Panc1 (cell line): ENCODE data around the gene SSBP3. TPM values are rescaled to one million over a fixed set of nuclear protein-coding genes. Genes with fewer than 3 reads are reported as not detected.

ENCODE experiments used
- ATAC-seq: fragments of 200-7000 bp; cut with Tn5 transposase; 2 replicates; pipeline ENCODE4 v1.9.1; 2020; ENCODE audit warnings: mild to moderate bottlenecking, moderate library complexity
- BruUV-seq: library from RNA; stranded (reverse); fragments of 400-500 nt; replicated peaks from 2 replicates; lab custom pipeline; 2021; lab: Mats Ljungman, UMichigan
- CTCF ChIA-PET: fragments of 300-600 bp; sonication (Branson Sonifier 250); formaldehyde crosslinking; loops from one replicate; lab custom pipeline; 2022; ENCODE audit warnings: antibody characterized with exemption; lab: Charles Lee
- POLR2A ChIA-PET: fragments of 300-600 bp; sonication (Branson Sonifier 250); formaldehyde crosslinking; loops from one replicate; lab custom pipeline; 2022; ENCODE audit warnings: antibody characterized with exemption; lab: Charles Lee
- DNase-seq: peaks from one replicate; pipeline ENCODE4 v3.0.0-alpha.2; 2010; ENCODE audit warnings: low read depth, low spot score
- H3K27ac ChIP-seq: 2 replicates; pipeline ENCODE4 v1.5.1; 2011; ENCODE audit warnings: mild to moderate bottlenecking, low read length, inconsistent platforms
- H3K27me3 ChIP-seq: fragments of 200-500 bp; sonication (Bioruptor generic); 2 replicates; pipeline ENCODE4 v1.6.0; 2014; ENCODE audit warnings: low read length, inconsistent platforms; ENCODE audit not compliant: control insufficient read depth, insufficient read depth
- H3K36me3 ChIP-seq: fragments of 200-500 bp; sonication (Bioruptor generic); 2 replicates; pipeline ENCODE4 v1.5.1; 2014; ENCODE audit warnings: inconsistent platforms, mild to moderate bottlenecking, low read length, moderate library complexity; ENCODE audit not compliant: control insufficient read depth, insufficient read depth
- H3K4me1 ChIP-seq: 2 replicates; pipeline ENCODE4 v1.5.1; 2011; ENCODE audit warnings: inconsistent platforms, mild to moderate bottlenecking, low read length, moderate library complexity; ENCODE audit not compliant: control insufficient read depth, insufficient read depth
- H3K4me3 ChIP-seq, 2 experiments: 2 replicates each; pipeline ENCODE4 v1.5.1; 2011 to 2012; ENCODE audit warnings: low read depth in 2 of 2, low read length in 2 of 2, mild to moderate bottlenecking in 2 of 2, inconsistent platforms in 1 of 2, moderate library complexity in 1 of 2
- H3K9me3 ChIP-seq: fragments of 200-500 bp; sonication (Bioruptor generic); 2 replicates; pipeline ENCODE4 v1.5.1; 2014; ENCODE audit warnings: low read depth, mild to moderate bottlenecking, inconsistent platforms, low read length, moderate library complexity; ENCODE audit not compliant: control insufficient read depth, insufficient read depth
- POLR2AphosphoS5 ChIP-seq: IDR thresholded peaks from 2 replicates; pipeline ENCODE4 v1.6.1; 2012; ENCODE audit warnings: mild to moderate bottlenecking, low read depth, low read length, moderate library complexity
- SIN3A ChIP-seq: IDR thresholded peaks from 2 replicates; pipeline ENCODE4 v1.6.1; 2012; ENCODE audit warnings: low read depth, mild to moderate bottlenecking, low read length, moderate library complexity, borderline replicate concordance; ENCODE audit not compliant: insufficient read depth
- TCF7L2 ChIP-seq: IDR thresholded peaks from 2 replicates; pipeline ENCODE4 v1.6.1; 2011; ENCODE audit warnings: mild to moderate bottlenecking, low read depth, low read length, inconsistent platforms
- in situ Hi-C: cut with HindIII; loops from 2 replicates; pipeline ENCODE4 v1.10.0; 2016; ENCODE audit warnings: low sequenced_read_pairs, low pct_unique_long_range_greater_than_20kb
- intact Hi-C: fragments of 100-400 bp; cut with micrococcal nuclease; formaldehyde crosslinking; loops from one replicate; pipeline ENCODE4 v1.10.0; 2022; ENCODE audit not compliant: unreplicated experiment
- total RNA-seq: library from RNA; stranded (reverse); gene quantifications from one replicate; pipeline ENCODE4 v1.2.1, GENCODE V29; 2021; ENCODE audit not compliant: unreplicated experiment
- TF ChIP-seq, protein P1 (sequence below), 2 experiments: IDR thresholded peaks; 2 replicates each; pipeline ENCODE4 v1.6.1; 2011 to 2012; ENCODE audit warnings: low read depth in 2 of 2, control low read depth in 1 of 2, low read length in 1 of 2, mild to moderate bottlenecking in 1 of 2, moderate library complexity in 1 of 2; ENCODE audit not compliant: insufficient read depth in 1 of 2
- TF ChIP-seq, protein P2 (sequence below): fragments of 450-650 bp; IDR thresholded peaks from 2 replicates; pipeline ENCODE4 v1.5.1; 2017; ENCODE audit warnings: mild to moderate bottlenecking

SSBP3 gene
- total RNA-seq, 1 experiment from 2014 or later: 22.5 TPM

DNA sequence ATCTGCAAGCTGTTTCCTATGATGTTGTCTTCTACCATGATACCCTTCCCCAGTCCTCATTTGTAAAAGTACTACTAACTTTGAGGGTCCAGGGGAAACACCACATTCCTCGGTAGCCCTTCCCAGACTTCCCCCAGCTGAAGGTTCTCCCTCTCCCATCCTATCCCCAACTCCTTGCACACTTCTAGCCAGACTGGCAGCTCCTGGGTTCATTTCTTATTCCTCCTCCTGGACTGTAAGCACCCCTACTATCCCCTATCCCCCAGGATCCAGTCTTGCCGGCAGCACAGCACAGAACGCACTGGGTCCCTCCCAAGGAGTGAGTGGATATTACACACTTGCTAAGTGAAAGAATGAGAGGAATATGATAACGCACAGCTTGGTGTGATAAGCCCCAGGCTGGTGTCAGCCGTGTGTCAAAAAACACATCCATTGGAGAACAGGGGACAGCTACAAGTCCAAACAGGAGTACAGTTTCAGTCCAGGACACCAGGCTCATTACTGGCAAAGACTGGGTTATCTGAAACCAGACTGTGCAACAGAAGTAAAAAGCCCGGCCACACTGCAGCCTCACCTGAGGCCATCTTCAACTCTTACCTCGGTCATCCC is 100.2 kb downstream of the SSBP3 start:
- Histone ChIP-seq H3K27ac (no peak overlapping the region), H3K9me3 (no peaks in the 10 kb centered on the region), H3K4me3 (no peak overlapping the region), H3K36me3 (no peaks in the 10 kb centered on the region), H3K4me1 (no peaks in the 10 kb centered on the region), H3K27me3 (no peaks in the 10 kb centered on the region)
- intact Hi-C loops (no loop called here), in situ Hi-C loops (no loop called here)
- ATAC-seq (no peak), DNase-seq (no peak)
- BruUV-seq: no TSS peak
- TF ChIP-seq TCF7L2 (no peak), POLR2AphosphoS5 (no peak), SIN3A (no peak)
- TF ChIP-seq, protein P1, sequence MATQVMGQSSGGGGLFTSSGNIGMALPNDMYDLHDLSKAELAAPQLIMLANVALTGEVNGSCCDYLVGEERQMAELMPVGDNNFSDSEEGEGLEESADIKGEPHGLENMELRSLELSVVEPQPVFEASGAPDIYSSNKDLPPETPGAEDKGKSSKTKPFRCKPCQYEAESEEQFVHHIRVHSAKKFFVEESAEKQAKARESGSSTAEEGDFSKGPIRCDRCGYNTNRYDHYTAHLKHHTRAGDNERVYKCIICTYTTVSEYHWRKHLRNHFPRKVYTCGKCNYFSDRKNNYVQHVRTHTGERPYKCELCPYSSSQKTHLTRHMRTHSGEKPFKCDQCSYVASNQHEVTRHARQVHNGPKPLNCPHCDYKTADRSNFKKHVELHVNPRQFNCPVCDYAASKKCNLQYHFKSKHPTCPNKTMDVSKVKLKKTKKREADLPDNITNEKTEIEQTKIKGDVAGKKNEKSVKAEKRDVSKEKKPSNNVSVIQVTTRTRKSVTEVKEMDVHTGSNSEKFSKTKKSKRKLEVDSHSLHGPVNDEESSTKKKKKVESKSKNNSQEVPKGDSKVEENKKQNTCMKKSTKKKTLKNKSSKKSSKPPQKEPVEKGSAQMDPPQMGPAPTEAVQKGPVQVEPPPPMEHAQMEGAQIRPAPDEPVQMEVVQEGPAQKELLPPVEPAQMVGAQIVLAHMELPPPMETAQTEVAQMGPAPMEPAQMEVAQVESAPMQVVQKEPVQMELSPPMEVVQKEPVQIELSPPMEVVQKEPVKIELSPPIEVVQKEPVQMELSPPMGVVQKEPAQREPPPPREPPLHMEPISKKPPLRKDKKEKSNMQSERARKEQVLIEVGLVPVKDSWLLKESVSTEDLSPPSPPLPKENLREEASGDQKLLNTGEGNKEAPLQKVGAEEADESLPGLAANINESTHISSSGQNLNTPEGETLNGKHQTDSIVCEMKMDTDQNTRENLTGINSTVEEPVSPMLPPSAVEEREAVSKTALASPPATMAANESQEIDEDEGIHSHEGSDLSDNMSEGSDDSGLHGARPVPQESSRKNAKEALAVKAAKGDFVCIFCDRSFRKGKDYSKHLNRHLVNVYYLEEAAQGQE (IDR thresholded peaks at IDR 0.05; ENCODE audit: insufficient read depth in 1 of 2, low read depth in 2 of 2, low read length in 1 of 2): no peak
- TF ChIP-seq, protein P2, sequence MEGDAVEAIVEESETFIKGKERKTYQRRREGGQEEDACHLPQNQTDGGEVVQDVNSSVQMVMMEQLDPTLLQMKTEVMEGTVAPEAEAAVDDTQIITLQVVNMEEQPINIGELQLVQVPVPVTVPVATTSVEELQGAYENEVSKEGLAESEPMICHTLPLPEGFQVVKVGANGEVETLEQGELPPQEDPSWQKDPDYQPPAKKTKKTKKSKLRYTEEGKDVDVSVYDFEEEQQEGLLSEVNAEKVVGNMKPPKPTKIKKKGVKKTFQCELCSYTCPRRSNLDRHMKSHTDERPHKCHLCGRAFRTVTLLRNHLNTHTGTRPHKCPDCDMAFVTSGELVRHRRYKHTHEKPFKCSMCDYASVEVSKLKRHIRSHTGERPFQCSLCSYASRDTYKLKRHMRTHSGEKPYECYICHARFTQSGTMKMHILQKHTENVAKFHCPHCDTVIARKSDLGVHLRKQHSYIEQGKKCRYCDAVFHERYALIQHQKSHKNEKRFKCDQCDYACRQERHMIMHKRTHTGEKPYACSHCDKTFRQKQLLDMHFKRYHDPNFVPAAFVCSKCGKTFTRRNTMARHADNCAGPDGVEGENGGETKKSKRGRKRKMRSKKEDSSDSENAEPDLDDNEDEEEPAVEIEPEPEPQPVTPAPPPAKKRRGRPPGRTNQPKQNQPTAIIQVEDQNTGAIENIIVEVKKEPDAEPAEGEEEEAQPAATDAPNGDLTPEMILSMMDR: no peak
- ChIA-PET POLR2A (no interaction called here), CTCF (interaction anchor here (0.6 kb wide), 1 partner anchor 108 kb away, joined by 7 read pairs; no protein-coding TSS in a partner anchor)

DNA sequence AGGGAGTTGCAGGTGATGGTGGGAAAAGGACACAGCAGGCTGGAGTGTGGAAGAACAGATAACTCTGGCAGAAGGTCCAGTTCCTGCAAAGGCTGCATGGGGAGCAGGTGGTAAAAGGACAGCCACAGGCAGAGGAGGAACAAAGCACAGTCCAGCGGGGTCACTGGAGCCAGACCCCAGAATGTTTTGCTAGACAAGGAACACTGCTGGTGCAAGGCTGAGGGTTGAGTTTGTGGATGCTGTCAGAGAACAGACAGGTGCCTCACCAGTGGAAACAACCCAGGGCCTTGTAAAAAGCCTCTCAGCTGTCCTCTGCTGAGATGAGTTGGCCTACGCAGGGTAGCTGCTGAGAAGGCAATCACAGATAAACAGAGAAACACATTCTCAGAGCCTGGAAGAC is 101.7 kb downstream of the SSBP3 start:
- no peaks in the 10 kb centered on the region for H3K27me3 ChIP-seq
- no peak overlapping the region for H3K4me3 ChIP-seq
- ATAC-seq (no peak), DNase-seq (no peak)
- BruUV-seq: no TSS peak
- H3K27ac ChIP-seq: no peak overlapping the region
- TF ChIP-seq POLR2AphosphoS5 (no peak), SIN3A (no peak), TCF7L2 (no peak)
- TF ChIP-seq, protein P1 (IDR thresholded peaks at IDR 0.05; ENCODE audit: insufficient read depth in 1 of 2, low read depth in 2 of 2, low read length in 1 of 2): no peak
- TF ChIP-seq, protein P2: no peak
- intact Hi-C loops (no loop called here), in situ Hi-C loops (no loop called here)
- H3K36me3 ChIP-seq: no peaks in the 10 kb centered on the region
- CTCF ChIA-PET: no interaction called here
- POLR2A ChIA-PET: no interaction called here
- no peaks in the 10 kb centered on the region for H3K4me1 ChIP-seq
- H3K9me3 ChIP-seq: no peaks in the 10 kb centered on the region
